ENCODE results near the gene KPNA5. TPM values are rescaled to one million over a fixed set of nuclear protein-coding genes. Genes with fewer than 3 reads are reported as not detected.
A peak's percentile ranks its signal among the peaks of the same experiment; 100 is the strongest.

KPNA5 gene
- total and polyA plus RNA-seq, 9 of the 15 experiments (the other 6 are each of a cell fraction or from before 2014, with no cell fraction given) = 3.2 to 10.3 (median 6.5) TPM

GRCh38 chr6:116631379-116631990 lies 49.5 kb upstream of the KPNA5 start (continued):
- TF ChIP-seq CBFA2T3 (IDR thresholded peaks at IDR 0.05) (peak; percentile 78), MAFK (IDR thresholded peaks at IDR 0.05; ENCODE audit: low read length) (peak; percentile 47; the same call in 1 of the 2 replicates), ZEB2 (IDR thresholded peaks at IDR 0.05) (peak; percentile 86)

GRCh38 chr6:116633685-116634084 lies 47.3 kb upstream of the KPNA5 start:
- Histone ChIP-seq H3K27ac (ENCODE audit: extremely low read depth, low read depth, low read length) (no peak overlapping the region), H3K36me3 (ENCODE audit: control insufficient read depth, insufficient read depth, low read length) (peaks cover 30% of the 10 kb centered on the region), H3K9me3 (replicated peaks; ENCODE audit: control insufficient read depth, insufficient read depth, low read depth, low read length) (no peaks in the 10 kb centered on the region), H3K4me3 (no peak overlapping the region), H3K9ac (ENCODE audit: insufficient read depth in 1 of 2, low read depth in 2 of 2, low read length in 2 of 2) (no peak overlapping the region), H3K27me3 (ENCODE audit: control insufficient read depth in 2 of 2, insufficient read depth in 2 of 2, low read length in 2 of 2) (no peaks in the 10 kb centered on the region), H4K20me1 (replicated peaks; ENCODE audit: control insufficient read depth, insufficient read depth, low read length) (no peaks in the 10 kb centered on the region), H2AFZ (ENCODE audit: low read depth, low read length) (no peak overlapping the region), H3K79me2 (ENCODE audit: control insufficient read depth, insufficient read depth, low read length) (no peaks in the 10 kb centered on the region), H3K4me2 (ENCODE audit: insufficient read depth, low read length) (no peak overlapping the region), H3K4me1 (replicated peaks in 1 of 2; ENCODE audit: control insufficient read depth in 2 of 2, insufficient read depth in 2 of 2, low read length in 2 of 2) (peaks cover 0 to 12% of the 10 kb centered on the region in 2 experiments; a peak in 2 of 5 replicates), H3K9me1 (ENCODE audit: control insufficient read depth, insufficient read depth, low read length) (no peaks in the 10 kb centered on the region)
- in situ Hi-C loops (cut with MboI) = no loop called here
- BruUV-seq (replicated peaks) = no TSS peak
- 78% methylated on average over 2 of the region's 2 CpGs for WGBS (ENCODE audit: insufficient coverage, low coverage, missing lambda C conversion rate)
- ATAC-seq = peak; percentile 61
- intact Hi-C loops (cut with micrococcal nuclease) = loop anchor here (5.0 kb wide), 1 partner anchor 96 kb away; no protein-coding TSS in a partner anchor
- FAIRE-seq = no peak
- DNase-seq (ENCODE audit: extremely low read depth in 1 of 4, low spot score in 3 of 4) = peak in 2 of 4 experiments; percentile 16 to 25
- POLR2A ChIA-PET = no interaction called here
- TF ChIP-seq ZNF316 (IDR thresholded peaks at IDR 0.05) = no peak
- TF ChIP-seq CTCF (IDR thresholded peaks at IDR 0.05 in 2 of 3, conservative IDR thresholded peaks at IDR 0.05 in 1 of 3; ENCODE audit: insufficient read depth in 2 of 3, low read depth in 1 of 3, low read length in 3 of 3) = peak; percentile 29 to 32 (median 32); a peak in 3 of 6 replicates
- TF ChIP-seq CTCFL (IDR thresholded peaks at IDR 0.05; ENCODE audit: borderline replicate concordance, insufficient read depth, low read depth, low read length, poor library complexity, severe bottlenecking) = peak; percentile 35
- CTCF ChIA-PET (ENCODE audit: low intra/inter-chr PET ratio) = no interaction called here
